Common myeloid progenitor, CD34-positive (primary cell): ENCODE data around the gene KAT5.
"Not testable (repeated sequence)": the region's sequence is repeated elsewhere in the genome, so short reads cannot be mapped to it uniquely, and the experiment has no call there.

Experiments
- CTCF ChIA-PET: fragments of 350-600 bp; sonication (Branson Sonifier 250); formaldehyde crosslinking; loops from one replicate; lab custom pipeline; 2021; ENCODE audit warnings: antibody characterized with exemption; lab: Charles Lee
- POLR2A ChIA-PET: fragments of 350-600 bp; sonication (Branson Sonifier 250); formaldehyde crosslinking; loops from one replicate; lab custom pipeline; 2021; ENCODE audit warnings: antibody characterized with exemption; lab: Charles Lee
- DNase-seq, 3 donors: peaks; one replicate each; pipeline versions ENCODE4 v3.0.0 to v3.0.0-alpha.2; 2013
- H3K27ac ChIP-seq, 2 experiments: 1 replicate in 1 of 2; 2 replicates in 1 of 2; pipeline ENCODE4 v1.7.0; 2013; ENCODE audit warnings: inconsistent platforms in 2 of 2, low read length in 2 of 2, mild to moderate bottlenecking in 2 of 2, low read depth in 1 of 2, moderate library complexity in 1 of 2; ENCODE audit not compliant: severe bottlenecking in 2 of 2, insufficient read depth in 1 of 2, poor library complexity in 1 of 2
- H3K27me3 ChIP-seq, 5 experiments: replicated peaks in 2 of 5; 1 replicate in 3 of 5; 2 replicates in 2 of 5; pipeline versions ENCODE4 v1.6.1 to v1.7.0; 2013; ENCODE audit warnings: low read length in 4 of 5, mild to moderate bottlenecking in 2 of 5, moderate library complexity in 2 of 5, inconsistent platforms in 1 of 5; ENCODE audit not compliant: insufficient read depth in 5 of 5, control insufficient read depth in 4 of 5
- H3K36me3 ChIP-seq, 4 experiments: 1 replicate in 2 of 4; 2 replicates in 2 of 4; pipeline versions ENCODE4 v1.6.1 to v1.7.0; 2013; ENCODE audit warnings: low read length in 3 of 4, control low read depth in 1 of 4, mild to moderate bottlenecking in 1 of 4; ENCODE audit not compliant: control insufficient read depth in 4 of 4, insufficient read depth in 4 of 4
- H3K4me1 ChIP-seq, 4 experiments: 1 replicate in 3 of 4; 2 replicates in 1 of 4; pipeline versions ENCODE4 v1.6.1 to v1.7.1; 2013; ENCODE audit warnings: low read length in 3 of 4, mild to moderate bottlenecking in 3 of 4, control low read depth in 1 of 4, inconsistent platforms in 1 of 4, moderate library complexity in 1 of 4; ENCODE audit not compliant: control insufficient read depth in 4 of 4, insufficient read depth in 4 of 4; ENCODE audit errors: control extremely low read depth in 1 of 4
- H3K4me3 ChIP-seq, 7 experiments: 1 replicate in 4 of 7; 2 replicates in 3 of 7; pipeline versions ENCODE4 v1.5.1 to v1.7.0; 2013; ENCODE audit warnings: mild to moderate bottlenecking in 7 of 7, low read length in 6 of 7, moderate library complexity in 6 of 7, inconsistent platforms in 2 of 7, low read depth in 2 of 7, control low read depth in 1 of 7; ENCODE audit not compliant: insufficient read depth in 4 of 7, control insufficient read depth in 1 of 7; ENCODE audit errors: extremely low read depth in 1 of 7
- H3K9me3 ChIP-seq, 5 experiments: 1 replicate in 4 of 5; 2 replicates in 1 of 5; pipeline versions ENCODE4 v1.6.1 to v1.7.1; 2013; ENCODE audit warnings: low read length in 4 of 5, mild to moderate bottlenecking in 2 of 5, inconsistent platforms in 1 of 5, low read depth in 1 of 5, moderate library complexity in 1 of 5; ENCODE audit not compliant: control insufficient read depth in 4 of 5, insufficient read depth in 2 of 5; ENCODE audit errors: control extremely low read depth in 1 of 5
- WGBS: methylation state at CpG from one replicate; pipeline ENCODE4 v1.1.5; 2013; ENCODE audit not compliant: insufficient coverage; 5-methylcytosine and 5-hydroxymethylcytosine counted together

Gene KAT5

GRCh38 chr11:65762816-65763215 is 50.8 kb downstream of the KAT5 start:
- H3K4me1 ChIP-seq, H3K27me3 ChIP-seq, H3K36me3 ChIP-seq, CTCF ChIA-PET, H3K9me3 ChIP-seq, H3K27ac ChIP-seq, H3K4me3 ChIP-seq, DNase-seq, POLR2A ChIA-PET: not testable (repeated sequence)
- WGBS = 88% methylated on average over 17 of the region's 29 CpGs

- no peaks in the 10 kb centered on the region for H3K36me3 ChIP-seq
- peaks cover 0 to 4% (median 0%) of the 10 kb centered on the region in 5 experiments for H3K9me3 ChIP-seq
- WGBS = 98% methylated on average over 4 of the region's 5 CpGs
- H3K27ac ChIP-seq = no peak overlapping the region
- POLR2A ChIA-PET = no interaction called here
- H3K4me1 ChIP-seq = peaks cover 0 to 3% (median 0%) of the 10 kb centered on the region in 4 experiments
- no peak overlapping the region for H3K4me3 ChIP-seq
- H3K27me3 ChIP-seq = peaks cover 0 to 1% (median 0%) of the 10 kb centered on the region in 5 experiments
- CTCF ChIA-PET = interaction anchor here (1.0 kb wide), 1 partner anchor 125 kb away, joined by 5 read pairs; no protein-coding TSS in a partner anchor
- DNase-seq = no peak
Measured at GRCh38 chr11:65764434-65764833, 52.4 kb downstream of the KAT5 start.

- H3K27ac ChIP-seq = no peak overlapping the region
- peaks cover 0 to 3% (median 0%) of the 10 kb centered on the region in 5 experiments for H3K9me3 ChIP-seq
- 68% methylated on average over 7 of the region's 7 CpGs for WGBS
- H3K27me3 ChIP-seq = no peaks in the 10 kb centered on the region
- no peaks in the 10 kb centered on the region for H3K36me3 ChIP-seq
- no peak overlapping the region for H3K4me3 ChIP-seq
- CTCF ChIA-PET = interaction anchor here (1.4 to 2.3 kb wide), 4 partner anchors 12 to 47 kb away, joined by 3 to 11 read pairs (median 4); no protein-coding TSS in a partner anchor
- POLR2A ChIA-PET = no interaction called here
- peak in 2 of 3 donors; percentile 54 to 66 for DNase-seq
- H3K4me1 ChIP-seq = peaks cover 0 to 6% (median 2%) of the 10 kb centered on the region in 4 experiments
Measured at GRCh38 chr11:65766535-65766934, 54.5 kb downstream of the KAT5 start.

- CTCF ChIA-PET = interaction anchor here (0.5 to 2.3 kb wide), 6 partner anchors 12 to 75 kb away, joined by 3 to 11 read pairs (median 4); partner anchors contain the start of gene KAT5
- POLR2A ChIA-PET = no interaction called here
- H3K27me3 ChIP-seq = no peaks in the 10 kb centered on the region
- H3K4me3 ChIP-seq = no peak overlapping the region
- H3K4me1 ChIP-seq = peaks cover 0 to 7% (median 3%) of the 10 kb centered on the region in 4 experiments
- no peaks in the 10 kb centered on the region for H3K9me3 ChIP-seq
- no peak overlapping the region for H3K27ac ChIP-seq
- no peak for DNase-seq
- H3K36me3 ChIP-seq = no peaks in the 10 kb centered on the region
- 90% methylated on average over 8 of the region's 10 CpGs for WGBS
Measured at GRCh38 chr11:65767406-65767805, 55.4 kb downstream of the KAT5 start.

GRCh38 chr11:65767806-65768205 is 55.8 kb downstream of the KAT5 start:
- H3K4me3 ChIP-seq, H3K4me1 ChIP-seq, H3K27me3 ChIP-seq, POLR2A ChIA-PET, H3K9me3 ChIP-seq, DNase-seq, H3K36me3 ChIP-seq, H3K27ac ChIP-seq: not testable (repeated sequence)
- WGBS = 100% methylated on average over 1 of the region's 5 CpGs
- CTCF ChIA-PET = interaction anchor here (0.5 to 2.3 kb wide), 4 partner anchors 11 to 75 kb away, joined by 3 to 11 read pairs (median 3); partner anchors contain the start of gene KAT5
